ENCODE data around the gene LRTM2. TPM values are rescaled to one million over a fixed set of nuclear protein-coding genes. Genes with fewer than 3 reads are reported as not detected.

The LRTM2 gene
- polyA plus RNA-seq, 1 donor (not counting 4 experiments of a cell fraction or from before 2014, with no cell fraction given), result not detected

DNA sequence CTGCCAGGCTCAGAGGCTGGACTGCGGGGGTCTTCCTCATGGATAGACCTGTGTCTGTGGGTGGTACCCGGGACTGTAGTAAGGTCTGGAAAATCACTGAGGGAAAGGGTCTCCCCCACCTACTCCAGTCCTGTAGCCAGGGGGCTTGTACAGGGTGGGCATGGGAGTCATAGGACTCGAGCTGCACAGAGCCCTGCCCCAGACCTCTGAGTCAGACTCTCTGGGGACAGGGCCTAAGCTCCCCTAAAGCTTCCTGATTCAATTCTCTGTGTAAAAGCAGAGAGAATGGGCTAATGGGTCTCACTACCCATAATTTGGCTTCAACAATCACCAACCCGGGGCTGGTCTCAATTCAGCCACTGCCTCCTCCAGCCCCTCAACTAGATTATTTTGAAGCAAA, 27.0 kb downstream of the LRTM2 start:
- no peaks in the 10 kb centered on the region for H3K9me1 ChIP-seq (ENCODE audit: control insufficient read depth, extremely low read depth, insufficient read depth, low read length)
- H4K20me1 ChIP-seq (ENCODE audit: control insufficient read depth, extremely low read depth, insufficient read depth, low read length), result no peaks in the 10 kb centered on the region
- H3K79me2 ChIP-seq (ENCODE audit: control insufficient read depth, insufficient read depth, low read length), result no peaks in the 10 kb centered on the region
- H3K36me3 ChIP-seq (ENCODE audit: control insufficient read depth in 2 of 2, extremely low read depth in 1 of 2, insufficient read depth in 2 of 2, low read length in 2 of 2), result no peaks in the 10 kb centered on the region
- dilution Hi-C loops (cut with MboI; ENCODE audit: extremely low pct_ligation_motif_present, low sequenced_read_pairs), result no loop called here
- H3K4me3 ChIP-seq (ENCODE audit: control insufficient read depth in 2 of 3, extremely low read depth in 1 of 3, insufficient read depth in 2 of 3, low read depth in 1 of 3, low read length in 3 of 3), result no peak overlapping the region
- H3K27ac ChIP-seq (ENCODE audit: control insufficient read depth, insufficient read depth, low read length), result no peak overlapping the region
- H3K4me1 ChIP-seq (ENCODE audit: control insufficient read depth, extremely low read depth, insufficient read depth, low read length), result no peaks in the 10 kb centered on the region
- no peaks in the 10 kb centered on the region for H3K9me3 ChIP-seq (ENCODE audit: control insufficient read depth, low read depth, low read length)
- no peak for TF ChIP-seq EZH2 (IDR thresholded peaks at IDR 0.05; ENCODE audit: low read length)
- TF ChIP-seq, protein P1, sequence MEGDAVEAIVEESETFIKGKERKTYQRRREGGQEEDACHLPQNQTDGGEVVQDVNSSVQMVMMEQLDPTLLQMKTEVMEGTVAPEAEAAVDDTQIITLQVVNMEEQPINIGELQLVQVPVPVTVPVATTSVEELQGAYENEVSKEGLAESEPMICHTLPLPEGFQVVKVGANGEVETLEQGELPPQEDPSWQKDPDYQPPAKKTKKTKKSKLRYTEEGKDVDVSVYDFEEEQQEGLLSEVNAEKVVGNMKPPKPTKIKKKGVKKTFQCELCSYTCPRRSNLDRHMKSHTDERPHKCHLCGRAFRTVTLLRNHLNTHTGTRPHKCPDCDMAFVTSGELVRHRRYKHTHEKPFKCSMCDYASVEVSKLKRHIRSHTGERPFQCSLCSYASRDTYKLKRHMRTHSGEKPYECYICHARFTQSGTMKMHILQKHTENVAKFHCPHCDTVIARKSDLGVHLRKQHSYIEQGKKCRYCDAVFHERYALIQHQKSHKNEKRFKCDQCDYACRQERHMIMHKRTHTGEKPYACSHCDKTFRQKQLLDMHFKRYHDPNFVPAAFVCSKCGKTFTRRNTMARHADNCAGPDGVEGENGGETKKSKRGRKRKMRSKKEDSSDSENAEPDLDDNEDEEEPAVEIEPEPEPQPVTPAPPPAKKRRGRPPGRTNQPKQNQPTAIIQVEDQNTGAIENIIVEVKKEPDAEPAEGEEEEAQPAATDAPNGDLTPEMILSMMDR (optimal IDR thresholded peaks at IDR 0.05 in 1 of 3, IDR thresholded peaks at IDR 0.05 in 1 of 3, conservative IDR thresholded peaks at IDR 0.05 in 1 of 3; ENCODE audit: extremely low read depth in 1 of 3, insufficient read depth in 2 of 3, low read length in 3 of 3), result no peak
- peaks cover 35% of the 10 kb centered on the region for H3K27me3 ChIP-seq (ENCODE audit: control insufficient read depth, extremely low read depth, insufficient read depth, low read length)
- DNase-seq (ENCODE audit: low read depth, low spot score) (no peak), FAIRE-seq (no peak)
- H3K4me2 ChIP-seq (ENCODE audit: control insufficient read depth, extremely low read depth, insufficient read depth, low read depth, low read length), result no peak overlapping the region
- no peak overlapping the region for H3K9ac ChIP-seq (ENCODE audit: control insufficient read depth, extremely low read depth, insufficient read depth, low read length)
- H2AFZ ChIP-seq (ENCODE audit: control insufficient read depth, low read length), result no peak overlapping the region

GRCh38 chr12:1848146-1848545, 27.8 kb downstream of the LRTM2 start:
- no peak overlapping the region for H3K27ac ChIP-seq (ENCODE audit: control insufficient read depth, insufficient read depth, low read length)
- no peak overlapping the region for H3K9ac ChIP-seq (ENCODE audit: control insufficient read depth, extremely low read depth, insufficient read depth, low read length)
- H3K4me2 ChIP-seq (ENCODE audit: control insufficient read depth, extremely low read depth, insufficient read depth, low read depth, low read length), result no peak overlapping the region
- H2AFZ ChIP-seq (ENCODE audit: control insufficient read depth, low read length), result no peak overlapping the region
- TF ChIP-seq, protein P1 (optimal IDR thresholded peaks at IDR 0.05 in 1 of 3, IDR thresholded peaks at IDR 0.05 in 1 of 3, conservative IDR thresholded peaks at IDR 0.05 in 1 of 3; ENCODE audit: extremely low read depth in 1 of 3, insufficient read depth in 2 of 3, low read length in 3 of 3), result no peak
- no peak for TF ChIP-seq EZH2 (IDR thresholded peaks at IDR 0.05; ENCODE audit: low read length)
- FAIRE-seq, result no peak
- no peaks in the 10 kb centered on the region for H3K9me3 ChIP-seq (ENCODE audit: control insufficient read depth, low read depth, low read length)
- H3K4me1 ChIP-seq (ENCODE audit: control insufficient read depth, extremely low read depth, insufficient read depth, low read length), result no peaks in the 10 kb centered on the region
- no peaks in the 10 kb centered on the region for H4K20me1 ChIP-seq (ENCODE audit: control insufficient read depth, extremely low read depth, insufficient read depth, low read length)
- no peaks in the 10 kb centered on the region for H3K79me2 ChIP-seq (ENCODE audit: control insufficient read depth, insufficient read depth, low read length)
- no peak overlapping the region for H3K4me3 ChIP-seq (ENCODE audit: control insufficient read depth in 2 of 3, extremely low read depth in 1 of 3, insufficient read depth in 2 of 3, low read depth in 1 of 3, low read length in 3 of 3)
- H3K27me3 ChIP-seq (ENCODE audit: control insufficient read depth, extremely low read depth, insufficient read depth, low read length), result peaks cover 31% of the 10 kb centered on the region
- H3K36me3 ChIP-seq (ENCODE audit: control insufficient read depth in 2 of 2, extremely low read depth in 1 of 2, insufficient read depth in 2 of 2, low read length in 2 of 2), result no peaks in the 10 kb centered on the region
- no peak for DNase-seq (ENCODE audit: low read depth, low spot score)
- dilution Hi-C loops (cut with MboI; ENCODE audit: extremely low pct_ligation_motif_present, low sequenced_read_pairs), result no loop called here
- no peaks in the 10 kb centered on the region for H3K9me1 ChIP-seq (ENCODE audit: control insufficient read depth, extremely low read depth, insufficient read depth, low read length)
